Epithelial cell of proximal tubule (primary cell): ENCODE measurements around the gene ULBP3. TPM values are rescaled to one million over a fixed set of nuclear protein-coding genes. Genes with fewer than 3 reads are reported as not detected.
"Not testable (repeated sequence)": the region's sequence is repeated elsewhere in the genome, so short reads cannot be mapped to it uniquely, and the experiment has no call there.

Source experiments
- DNase-seq: peaks from one replicate; pipeline ENCODE4 v3.0.0-alpha.2; 2011; ENCODE audit warnings: low read depth
- H3K4me3 ChIP-seq: 2 replicates; pipeline ENCODE4 v1.5.1; 2011; ENCODE audit warnings: low read depth, mild to moderate bottlenecking, low read length
- CTCF ChIP-seq: conservative IDR thresholded peaks from 2 replicates; pipeline ENCODE4 v1.5.1; 2012; ENCODE audit warnings: low read depth, mild to moderate bottlenecking, low read length
- total RNA-seq: library from RNA; depleted of rRNA; stranded (reverse); fragments of >200 nt; gene quantifications from 2 replicates; pipeline ENCODE4 v1.2.3, GENCODE V29; 2015

Gene ULBP3
- total RNA-seq, 1 donor from 2014 or later: 8.2 TPM

GRCh38 chr6:150016324-150017185 lies 52.4 kb downstream of the ULBP3 start:
- peak; percentile 54 for TF ChIP-seq CTCF
- H3K4me3 ChIP-seq: no peak overlapping the region
- DNase-seq: no peak

GRCh38 chr6:150015281-150016001 lies 53.5 kb downstream of the ULBP3 start:
- not testable (repeated sequence) for H3K4me3 ChIP-seq, DNase-seq

- H3K4me3 ChIP-seq, DNase-seq: not testable (repeated sequence)
Observed at GRCh38 chr6:150014623-150015280, 54.2 kb downstream of the ULBP3 start.

- not testable (repeated sequence) for H3K4me3 ChIP-seq, DNase-seq
Observed at GRCh38 chr6:150013785-150014622, 54.9 kb downstream of the ULBP3 start.

GRCh38 chr6:150012846-150013784 lies 55.8 kb downstream of the ULBP3 start:
- not testable (repeated sequence) for DNase-seq, H3K4me3 ChIP-seq

Other genes with a start within 250 kb of the ULBP3 start
- gene LRP11, start 204.8 kb downstream of the ULBP3 start, total RNA-seq: 41.7 and 54.5 TPM in 2 replicates
- gene RAET1E, start 171.0 kb downstream of the ULBP3 start, total RNA-seq: not detected in 2 replicates
- 0.43 TPM in 1 of 2 replicates, not detected in the other for gene RAET1G, start 146.0 kb downstream of the ULBP3 start, total RNA-seq
- 5.3 and 16.0 TPM in 2 replicates for gene ULBP2, start 127.1 kb downstream of the ULBP3 start, total RNA-seq
- 0.23 and 0.94 TPM in 2 replicates for gene ULBP1, start 105.2 kb downstream of the ULBP3 start, total RNA-seq
- 1.5 and 3.1 TPM in 2 replicates for gene RAET1L, start 43.6 kb downstream of the ULBP3 start, total RNA-seq
- 26.3 and 27.0 TPM in 2 replicates for gene PPP1R14C, start 73.9 kb upstream of the ULBP3 start, total RNA-seq